ENCODE results near the gene WDR7. TPM values are rescaled to one million over a fixed set of nuclear protein-coding genes. Genes with fewer than 3 reads are reported as not detected.

WDR7 gene
- total and polyA plus RNA-seq, 2 experiments from 2014 or later = 5.9 to 19.0 TPM

- no peak overlapping the region for H2AFZ ChIP-seq
- H3K36me3 ChIP-seq (replicated peaks; ENCODE audit: insufficient read depth, low read depth) = no peaks in the 10 kb centered on the region
- H3K9me3 ChIP-seq (ENCODE audit: low read depth) = no peaks in the 10 kb centered on the region
- H3K4me2 ChIP-seq = no peak overlapping the region
- H3K27ac ChIP-seq = no peak overlapping the region
- no peak overlapping the region for H3K4me3 ChIP-seq
- DNase-seq (ENCODE audit: low spot score) = peak; percentile 19
- 54% methylated on average over 6 of the region's 6 CpGs for WGBS (ENCODE audit: low lambda C conversion rate, missing lambda C conversion rate)
- H3K79me2 ChIP-seq = no peaks in the 10 kb centered on the region
- H3K4me1 ChIP-seq (ENCODE audit: insufficient read depth) = no peaks in the 10 kb centered on the region
- no peaks in the 10 kb centered on the region for H3K9me2 ChIP-seq (replicated peaks; ENCODE audit: insufficient read depth)
- H4K20me1 ChIP-seq (ENCODE audit: insufficient read depth, poor library complexity, severe bottlenecking) = no peaks in the 10 kb centered on the region
- no peaks in the 10 kb centered on the region for H3K27me3 ChIP-seq
- TF ChIP-seq EZH2phosphoT487 (IDR thresholded peaks at IDR 0.05; ENCODE audit: low read depth, severe bottlenecking, unreplicated experiment) (no peak), EZH2 (IDR thresholded peaks at IDR 0.05; ENCODE audit: borderline replicate concordance) (no peak)
- TF ChIP-seq, protein P1, sequence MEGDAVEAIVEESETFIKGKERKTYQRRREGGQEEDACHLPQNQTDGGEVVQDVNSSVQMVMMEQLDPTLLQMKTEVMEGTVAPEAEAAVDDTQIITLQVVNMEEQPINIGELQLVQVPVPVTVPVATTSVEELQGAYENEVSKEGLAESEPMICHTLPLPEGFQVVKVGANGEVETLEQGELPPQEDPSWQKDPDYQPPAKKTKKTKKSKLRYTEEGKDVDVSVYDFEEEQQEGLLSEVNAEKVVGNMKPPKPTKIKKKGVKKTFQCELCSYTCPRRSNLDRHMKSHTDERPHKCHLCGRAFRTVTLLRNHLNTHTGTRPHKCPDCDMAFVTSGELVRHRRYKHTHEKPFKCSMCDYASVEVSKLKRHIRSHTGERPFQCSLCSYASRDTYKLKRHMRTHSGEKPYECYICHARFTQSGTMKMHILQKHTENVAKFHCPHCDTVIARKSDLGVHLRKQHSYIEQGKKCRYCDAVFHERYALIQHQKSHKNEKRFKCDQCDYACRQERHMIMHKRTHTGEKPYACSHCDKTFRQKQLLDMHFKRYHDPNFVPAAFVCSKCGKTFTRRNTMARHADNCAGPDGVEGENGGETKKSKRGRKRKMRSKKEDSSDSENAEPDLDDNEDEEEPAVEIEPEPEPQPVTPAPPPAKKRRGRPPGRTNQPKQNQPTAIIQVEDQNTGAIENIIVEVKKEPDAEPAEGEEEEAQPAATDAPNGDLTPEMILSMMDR (IDR thresholded peaks at IDR 0.05; ENCODE audit: poor library complexity) = no peak
Observed at GRCh38 chr18:56873441-56874140, 222.4 kb downstream of the WDR7 start.

DNA sequence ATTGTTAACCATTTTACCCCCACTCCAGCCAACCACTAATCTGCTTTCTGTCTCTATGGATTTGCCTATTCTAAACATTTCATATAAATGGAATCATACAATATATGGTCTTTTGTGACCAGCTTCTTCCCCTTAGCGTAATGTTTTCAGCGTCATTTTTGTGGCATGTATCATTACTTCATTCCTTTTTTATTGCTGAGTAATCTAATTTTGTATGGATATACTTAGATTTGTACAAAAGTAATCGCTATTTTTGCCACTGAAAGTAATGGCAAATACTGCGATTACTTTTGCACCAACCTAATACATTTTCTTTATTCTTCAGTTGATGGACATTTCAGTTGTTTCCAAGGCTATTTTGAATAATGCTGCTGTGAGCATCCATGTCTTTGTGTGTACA is 227.6 kb downstream of the WDR7 start:
- DNase-seq (ENCODE audit: low spot score) = no peak
- Histone ChIP-seq H3K27me3 (no peaks in the 10 kb centered on the region), H3K79me2 (no peaks in the 10 kb centered on the region), H3K4me1 (ENCODE audit: insufficient read depth) (no peaks in the 10 kb centered on the region), H3K27ac (no peak overlapping the region), H3K9me3 (ENCODE audit: low read depth) (no peaks in the 10 kb centered on the region), H3K4me2 (no peak overlapping the region), H4K20me1 (ENCODE audit: insufficient read depth, poor library complexity, severe bottlenecking) (no peaks in the 10 kb centered on the region), H3K36me3 (replicated peaks; ENCODE audit: insufficient read depth, low read depth) (no peaks in the 10 kb centered on the region), H3K4me3 (no peak overlapping the region), H3K9me2 (replicated peaks; ENCODE audit: insufficient read depth) (no peaks in the 10 kb centered on the region), H2AFZ (no peak overlapping the region)
- TF ChIP-seq EZH2 (IDR thresholded peaks at IDR 0.05; ENCODE audit: borderline replicate concordance) (no peak), EZH2phosphoT487 (IDR thresholded peaks at IDR 0.05; ENCODE audit: low read depth, severe bottlenecking, unreplicated experiment) (no peak)
- TF ChIP-seq, protein P1 (IDR thresholded peaks at IDR 0.05; ENCODE audit: poor library complexity) = no peak
- WGBS (ENCODE audit: low lambda C conversion rate, missing lambda C conversion rate) = 100% methylated on average over 4 of the region's 4 CpGs

DNA sequence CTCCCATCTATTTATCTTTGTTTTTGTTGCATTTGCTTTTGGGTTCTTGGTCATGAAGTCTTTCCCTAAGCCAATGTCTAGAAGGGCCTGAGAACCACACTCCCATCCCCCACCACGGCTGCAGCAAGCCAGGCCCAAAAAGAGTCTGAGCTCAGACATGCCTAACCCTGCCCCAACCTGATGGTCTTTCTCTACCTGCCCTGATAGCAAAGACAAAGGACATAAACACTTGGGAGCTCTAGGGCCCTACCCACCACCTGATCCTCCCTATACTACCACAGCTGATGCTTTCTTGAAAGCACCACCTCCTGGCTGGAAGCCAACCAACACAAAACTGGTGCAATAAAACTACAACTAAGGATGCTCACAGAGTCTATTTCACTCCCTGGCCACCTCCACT is 233.4 kb downstream of the WDR7 start:
- 94% methylated on average over 1 of the region's 1 CpG for WGBS (ENCODE audit: low lambda C conversion rate, missing lambda C conversion rate)
- TF ChIP-seq EZH2phosphoT487 (IDR thresholded peaks at IDR 0.05; ENCODE audit: low read depth, severe bottlenecking, unreplicated experiment) (no peak), EZH2 (IDR thresholded peaks at IDR 0.05; ENCODE audit: borderline replicate concordance) (no peak)
- TF ChIP-seq, protein P1 (IDR thresholded peaks at IDR 0.05; ENCODE audit: poor library complexity) = no peak
- Histone ChIP-seq H3K9me3 (ENCODE audit: low read depth) (no peaks in the 10 kb centered on the region), H3K27me3 (no peaks in the 10 kb centered on the region), H3K4me1 (ENCODE audit: insufficient read depth) (no peaks in the 10 kb centered on the region), H3K4me2 (no peak overlapping the region), H3K27ac (no peak overlapping the region), H3K9me2 (replicated peaks; ENCODE audit: insufficient read depth) (no peaks in the 10 kb centered on the region), H2AFZ (no peak overlapping the region), H4K20me1 (ENCODE audit: insufficient read depth, poor library complexity, severe bottlenecking) (no peaks in the 10 kb centered on the region), H3K36me3 (replicated peaks; ENCODE audit: insufficient read depth, low read depth) (no peaks in the 10 kb centered on the region), H3K79me2 (no peaks in the 10 kb centered on the region), H3K4me3 (no peak overlapping the region)
- no peak for DNase-seq (ENCODE audit: low spot score)
